ENCODE results near the gene SNAPC5. TPM values are rescaled to one million over a fixed set of nuclear protein-coding genes. Genes with fewer than 3 reads are reported as not detected.

Gene SNAPC5
- total and polyA plus RNA-seq, 2 of the 4 experiments (the other 2 are of a cell fraction), result 25.9 to 26.3 TPM

DNA sequence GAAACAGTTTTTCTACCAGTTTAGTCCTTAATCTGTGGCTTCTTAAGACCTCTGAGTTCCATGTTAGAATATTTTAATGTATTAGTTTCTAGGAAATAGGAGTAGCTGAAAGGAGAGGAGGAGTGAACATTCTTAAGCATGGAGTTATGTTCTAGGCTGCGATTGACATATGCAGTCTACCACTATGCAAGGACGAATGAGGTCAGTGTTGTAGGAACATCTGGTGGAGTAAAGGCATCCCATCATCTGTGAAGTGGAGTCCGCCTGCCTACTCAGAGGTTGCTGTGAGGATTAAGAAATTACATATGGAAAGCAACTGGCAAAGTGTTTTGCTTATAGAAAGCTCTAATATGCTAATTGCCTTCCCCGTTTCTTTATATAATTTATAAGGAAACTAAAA, 45.1 kb downstream of the SNAPC5 start:
- ATAC-seq (ENCODE audit: low read depth) (no peak), DNase-seq (no peak)
- H2BK120ac ChIP-seq (ENCODE audit: low read depth, low read length), result no peak overlapping the region
- H2BK20ac ChIP-seq (ENCODE audit: low read depth, low read length), result no peak overlapping the region
- H3K56ac ChIP-seq (ENCODE audit: extremely low read depth, insufficient read depth, low read length), result no peak overlapping the region
- no peak overlapping the region for H3K4me3 ChIP-seq (ENCODE audit: insufficient read depth, low read depth, low read length)
- no peak overlapping the region for H2AK9ac ChIP-seq (replicated peaks; ENCODE audit: low read depth, low read length, poor library complexity)
- no peak overlapping the region for H4K5ac ChIP-seq (ENCODE audit: low read depth, low read length)
- no peak overlapping the region for H2BK5ac ChIP-seq (ENCODE audit: low read depth, low read length, poor library complexity, severe bottlenecking)
- no peak overlapping the region for H3K27ac ChIP-seq (ENCODE audit: insufficient read depth, low read length)
- intact Hi-C loops (cut with micrococcal nuclease), result no loop called here
- peaks cover 11 to 27% of the 10 kb centered on the region in 2 experiments for H3K79me1 ChIP-seq (ENCODE audit: low read depth in 1 of 2, low read length in 2 of 2)
- no peak overlapping the region for H3K18ac ChIP-seq (ENCODE audit: low read depth, low read length)
- H3K23ac ChIP-seq (ENCODE audit: low read depth, low read length), result no peak overlapping the region
- BruUV-seq (replicated peaks), result no TSS peak
- H2AFZ ChIP-seq (replicated peaks; ENCODE audit: low read length, poor library complexity), result no peak overlapping the region
- H3K9me3 ChIP-seq (ENCODE audit: control insufficient read depth, insufficient read depth, low read length), result no peaks in the 10 kb centered on the region
- H3K4ac ChIP-seq (ENCODE audit: low read depth, low read length), result no peak overlapping the region
- no peak overlapping the region for H2AK5ac ChIP-seq (ENCODE audit: low read depth, low read length)
- no peak overlapping the region for H4K8ac ChIP-seq (ENCODE audit: low read depth in 2 of 2, low read length in 2 of 2)
- ChIA-PET CTCF (no interaction called here), POLR2A (ENCODE audit: unreplicated experiment) (no interaction called here)
- H3K36me3 ChIP-seq (ENCODE audit: control insufficient read depth, insufficient read depth, low read length), result peaks cover 12% of the 10 kb centered on the region
- no peaks in the 10 kb centered on the region for H3K27me3 ChIP-seq (ENCODE audit: control insufficient read depth, insufficient read depth, low read length)
- dilution Hi-C loops (cut with HindIII; ENCODE audit: low sequenced_read_pairs, unreplicated experiment), result no loop called here
- H3K9me1 ChIP-seq (ENCODE audit: insufficient read depth, low read length), result peaks cover 8% of the 10 kb centered on the region; the same call in 1 of the 2 replicates
- H3K4me1 ChIP-seq (ENCODE audit: control insufficient read depth, insufficient read depth, low read length), result no peaks in the 10 kb centered on the region
- H3K14ac ChIP-seq (replicated peaks; ENCODE audit: low read depth, low read length), result no peak overlapping the region
- no peaks in the 10 kb centered on the region; the same call in 1 of the 2 replicates for H4K20me1 ChIP-seq (ENCODE audit: insufficient read depth, low read length)
- no peak overlapping the region for H4K91ac ChIP-seq (ENCODE audit: insufficient read depth, low read depth, low read length)
- no peak overlapping the region for H2BK15ac ChIP-seq (ENCODE audit: low read depth, low read length)
- no peak overlapping the region for H3K4me2 ChIP-seq (ENCODE audit: low read depth, low read length)
- TF ChIP-seq RFX5 (IDR thresholded peaks at IDR 0.05; ENCODE audit: low read depth, low read length), result no peak
- TF ChIP-seq MAFK (IDR thresholded peaks at IDR 0.05; ENCODE audit: low read depth, low read length), result no peak
- no peak for TF ChIP-seq MXI1 (IDR thresholded peaks at IDR 0.05; ENCODE audit: borderline replicate concordance, low read depth, low read length)
- no peak for TF ChIP-seq SMC3 (IDR thresholded peaks at IDR 0.05; ENCODE audit: low read depth, low read length)
- TF ChIP-seq NFE2L2 (IDR thresholded peaks at IDR 0.05; ENCODE audit: low read depth, low read length), result no peak
- TF ChIP-seq RAD21 (IDR thresholded peaks at IDR 0.05; ENCODE audit: low read length), result no peak
- TF ChIP-seq, protein P1, sequence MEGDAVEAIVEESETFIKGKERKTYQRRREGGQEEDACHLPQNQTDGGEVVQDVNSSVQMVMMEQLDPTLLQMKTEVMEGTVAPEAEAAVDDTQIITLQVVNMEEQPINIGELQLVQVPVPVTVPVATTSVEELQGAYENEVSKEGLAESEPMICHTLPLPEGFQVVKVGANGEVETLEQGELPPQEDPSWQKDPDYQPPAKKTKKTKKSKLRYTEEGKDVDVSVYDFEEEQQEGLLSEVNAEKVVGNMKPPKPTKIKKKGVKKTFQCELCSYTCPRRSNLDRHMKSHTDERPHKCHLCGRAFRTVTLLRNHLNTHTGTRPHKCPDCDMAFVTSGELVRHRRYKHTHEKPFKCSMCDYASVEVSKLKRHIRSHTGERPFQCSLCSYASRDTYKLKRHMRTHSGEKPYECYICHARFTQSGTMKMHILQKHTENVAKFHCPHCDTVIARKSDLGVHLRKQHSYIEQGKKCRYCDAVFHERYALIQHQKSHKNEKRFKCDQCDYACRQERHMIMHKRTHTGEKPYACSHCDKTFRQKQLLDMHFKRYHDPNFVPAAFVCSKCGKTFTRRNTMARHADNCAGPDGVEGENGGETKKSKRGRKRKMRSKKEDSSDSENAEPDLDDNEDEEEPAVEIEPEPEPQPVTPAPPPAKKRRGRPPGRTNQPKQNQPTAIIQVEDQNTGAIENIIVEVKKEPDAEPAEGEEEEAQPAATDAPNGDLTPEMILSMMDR (conservative IDR thresholded peaks at IDR 0.05; ENCODE audit: low read depth, low read length), result no peak
- TF ChIP-seq CHD1 (IDR thresholded peaks at IDR 0.05; ENCODE audit: low read depth, low read length), result no peak
- no peak for TF ChIP-seq FOS (IDR thresholded peaks at IDR 0.05; ENCODE audit: low read depth, low read length)
- TF ChIP-seq, protein P2, sequence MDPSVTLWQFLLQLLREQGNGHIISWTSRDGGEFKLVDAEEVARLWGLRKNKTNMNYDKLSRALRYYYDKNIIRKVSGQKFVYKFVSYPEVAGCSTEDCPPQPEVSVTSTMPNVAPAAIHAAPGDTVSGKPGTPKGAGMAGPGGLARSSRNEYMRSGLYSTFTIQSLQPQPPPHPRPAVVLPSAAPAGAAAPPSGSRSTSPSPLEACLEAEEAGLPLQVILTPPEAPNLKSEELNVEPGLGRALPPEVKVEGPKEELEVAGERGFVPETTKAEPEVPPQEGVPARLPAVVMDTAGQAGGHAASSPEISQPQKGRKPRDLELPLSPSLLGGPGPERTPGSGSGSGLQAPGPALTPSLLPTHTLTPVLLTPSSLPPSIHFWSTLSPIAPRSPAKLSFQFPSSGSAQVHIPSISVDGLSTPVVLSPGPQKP (IDR thresholded peaks at IDR 0.05; ENCODE audit: borderline replicate concordance, low read depth, low read length), result no peak
- TF ChIP-seq, protein P3, sequence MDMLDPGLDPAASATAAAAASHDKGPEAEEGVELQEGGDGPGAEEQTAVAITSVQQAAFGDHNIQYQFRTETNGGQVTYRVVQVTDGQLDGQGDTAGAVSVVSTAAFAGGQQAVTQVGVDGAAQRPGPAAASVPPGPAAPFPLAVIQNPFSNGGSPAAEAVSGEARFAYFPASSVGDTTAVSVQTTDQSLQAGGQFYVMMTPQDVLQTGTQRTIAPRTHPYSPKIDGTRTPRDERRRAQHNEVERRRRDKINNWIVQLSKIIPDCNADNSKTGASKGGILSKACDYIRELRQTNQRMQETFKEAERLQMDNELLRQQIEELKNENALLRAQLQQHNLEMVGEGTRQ (IDR thresholded peaks at IDR 0.05; ENCODE audit: low read depth, low read length), result no peak
- in situ Hi-C loops (cut with MboI; ENCODE audit: low sequenced_read_pairs), result no loop called here
- no peak overlapping the region for H3K9ac ChIP-seq (ENCODE audit: low read depth, low read length)
- WGBS, 2 experiments (ENCODE audit: extremely low coverage in 2 of 2, insufficient read length in 1 of 2), result 100% methylated on average over 2 of the region's 4 CpGs; no CpG with 5 or more reads in 1 of the 2 experiments

All from IMR-90 (cell line).